Measurements from ENCODE around the gene VOPP1.
"Not testable (repeated sequence)": the region's sequence is repeated elsewhere in the genome, so short reads cannot be mapped to it uniquely, and the experiment has no call there.

Gene VOPP1

GRCh38 chr7:55484834-55485233, 87.5 kb downstream of the VOPP1 start:
- peak; percentile 7 for DNase-seq

GRCh38 chr7:55484241-55484640, 88.1 kb downstream of the VOPP1 start:
- peak; percentile 21 for DNase-seq

- DNase-seq = no peak
Observed at GRCh38 chr7:55483046-55483445, 89.3 kb downstream of the VOPP1 start.

- peak; percentile 18 for DNase-seq
Observed at GRCh38 chr7:55481155-55481554, 91.1 kb downstream of the VOPP1 start.

GRCh38 chr7:55478700-55479099, 93.6 kb downstream of the VOPP1 start:
- no peak for DNase-seq

GRCh38 chr7:55477781-55478374, 94.4 kb downstream of the VOPP1 start:
- no peak for DNase-seq

- DNase-seq = no peak
Observed at GRCh38 chr7:55476852-55477780, 95.2 kb downstream of the VOPP1 start.

- no peak for DNase-seq
Observed at GRCh38 chr7:55475855-55476803, 96.2 kb downstream of the VOPP1 start.

GRCh38 chr7:55474944-55475854, 97.1 kb downstream of the VOPP1 start:
- no peak for DNase-seq

- no peak for DNase-seq
Observed at GRCh38 chr7:55473932-55474331, 98.4 kb downstream of the VOPP1 start.

- DNase-seq = no peak
Observed at GRCh38 chr7:55472928-55473725, 99.2 kb downstream of the VOPP1 start.

- not testable (repeated sequence) for DNase-seq
Observed at GRCh38 chr7:55472406-55472805, 99.9 kb downstream of the VOPP1 start.

- not testable (repeated sequence) for DNase-seq
Observed at GRCh38 chr7:55471594-55471993, 100.7 kb downstream of the VOPP1 start.

GRCh38 chr7:55470261-55470660, 102.0 kb downstream of the VOPP1 start:
- no peak for DNase-seq

- no peak for DNase-seq
Observed at GRCh38 chr7:55469721-55470120, 102.6 kb downstream of the VOPP1 start.

GRCh38 chr7:55469271-55469681, 103.0 kb downstream of the VOPP1 start:
- DNase-seq = no peak

- DNase-seq = no peak
Observed at GRCh38 chr7:55468495-55468894, 103.8 kb downstream of the VOPP1 start.

- no peak for DNase-seq
Observed at GRCh38 chr7:55467047-55467593, 105.2 kb downstream of the VOPP1 start.

- DNase-seq = no peak
Observed at GRCh38 chr7:55465691-55466090, 106.6 kb downstream of the VOPP1 start.

- DNase-seq = no peak
Observed at GRCh38 chr7:55464422-55464821, 107.9 kb downstream of the VOPP1 start.

All from activated CD4-positive, CD25-positive, alpha-beta regulatory T cell treated with anti-CD3 and anti-CD28 coated beads, Interleukin-2, amount 50 U/mL, for 72 hours (primary cell).